Left lung (tissue), 10 donors: ENCODE measurements around the gene AP2A1. TPM values are rescaled to one million over a fixed set of nuclear protein-coding genes. Genes with fewer than 3 reads are reported as not detected.

Source experiments
- ATAC-seq: fragments of 200-7000 bp; cut with Tn5 transposase; one replicate; pipeline ENCODE4 v1.9.1; 2020; ENCODE audit warnings: moderate library complexity
- DNase-seq, 4 donors: peaks; one replicate each; pipeline ENCODE4 v3.0.0-alpha.2; 2013 to 2020
- H3K27ac ChIP-seq, 2 donors: fragments of 200-600 bp; sonication (generic) in 1 of 2; one replicate each; pipeline versions ENCODE4 v1.5.0 to v1.8.0; 2020 to 2021
- H3K27me3 ChIP-seq, 2 donors: fragments of 200-600 bp; sonication (generic) in 1 of 2; one replicate each; pipeline versions ENCODE4 v1.5.0 to v1.8.0; 2020 to 2021
- H3K36me3 ChIP-seq, 2 donors: fragments of 200-600 bp; sonication (generic) in 1 of 2; one replicate each; pipeline versions ENCODE4 v1.5.0 to v1.8.0; 2020 to 2021
- H3K4me1 ChIP-seq, 2 donors: fragments of 200-600 bp; one replicate each; pipeline ENCODE4 v1.8.0; 2021
- H3K4me3 ChIP-seq, 2 donors: fragments of 200-600 bp; sonication (generic) in 1 of 2; one replicate each; pipeline versions ENCODE4 v1.5.0 to v1.8.0; 2020 to 2021; ENCODE audit warnings: mild to moderate bottlenecking in 1 of 2
- H3K9me3 ChIP-seq, 2 donors: fragments of 200-600 bp; sonication (generic) in 1 of 2; one replicate each; pipeline versions ENCODE4 v1.5.0 to v1.8.0; 2020 to 2021
- intact Hi-C, 2 donors: fragments of 100-400 bp; cut with DNase I; formaldehyde crosslinking; loops; one replicate each; pipeline versions ENCODE4 v1.11.2 to v1.14.2; 2022
- polyA plus RNA-seq, 6 donors: library from polyadenylated mRNA; unstranded; fragments of 120-200 nt; gene quantifications; one replicate each; pipeline ENCODE4 v1.2.1, GENCODE V29; 2013; ENCODE audit not compliant: insufficient read length in 6 of 6
- total RNA-seq, 2 donors: library from RNA; stranded (reverse); fragmentation: NEBNext Ultra II Directional; extraction: Animal tissue kit (Norgen Biotek cat#: 25700); gene quantifications; one replicate each; pipeline ENCODE4 v1.2.1, GENCODE V29; 2021
- TF ChIP-seq, protein P1 (sequence below), 2 donors: fragments of 200-600 bp; sonication (generic) in 1 of 2; IDR thresholded peaks; one replicate each; pipeline versions ENCODE4 v1.5.0 to v1.8.0; 2021; ENCODE audit warnings: antibody characterized with exemption in 2 of 2
- donor health status: DM: no; HTN: yes; CAD: no.
- donor health status: DM: no; HTN: no; CAD: no.

Gene AP2A1
- total and polyA plus RNA-seq, 8 donors: 52.9 to 87.6 (median 66.4) TPM

DNA sequence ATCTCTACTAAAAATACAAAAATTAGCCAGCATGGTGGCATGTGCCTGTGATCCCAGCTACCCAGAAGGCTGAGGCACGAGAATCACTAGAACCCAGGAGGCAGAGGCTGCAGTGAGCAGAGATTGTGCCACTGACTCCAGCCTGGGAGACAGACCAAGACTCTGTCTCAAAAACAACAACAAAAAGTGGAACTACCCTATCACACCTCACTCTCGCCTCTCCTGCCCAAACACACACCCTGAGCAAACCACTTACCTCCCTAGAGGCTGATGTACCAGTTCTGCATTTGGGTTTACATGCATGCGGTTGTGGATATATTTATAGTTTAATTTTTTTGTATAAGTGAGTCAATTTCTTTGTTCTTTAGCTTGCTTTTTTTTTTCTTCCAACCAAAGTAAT lies 76.5 kb downstream of the AP2A1 start:
- TF ChIP-seq, protein P1, sequence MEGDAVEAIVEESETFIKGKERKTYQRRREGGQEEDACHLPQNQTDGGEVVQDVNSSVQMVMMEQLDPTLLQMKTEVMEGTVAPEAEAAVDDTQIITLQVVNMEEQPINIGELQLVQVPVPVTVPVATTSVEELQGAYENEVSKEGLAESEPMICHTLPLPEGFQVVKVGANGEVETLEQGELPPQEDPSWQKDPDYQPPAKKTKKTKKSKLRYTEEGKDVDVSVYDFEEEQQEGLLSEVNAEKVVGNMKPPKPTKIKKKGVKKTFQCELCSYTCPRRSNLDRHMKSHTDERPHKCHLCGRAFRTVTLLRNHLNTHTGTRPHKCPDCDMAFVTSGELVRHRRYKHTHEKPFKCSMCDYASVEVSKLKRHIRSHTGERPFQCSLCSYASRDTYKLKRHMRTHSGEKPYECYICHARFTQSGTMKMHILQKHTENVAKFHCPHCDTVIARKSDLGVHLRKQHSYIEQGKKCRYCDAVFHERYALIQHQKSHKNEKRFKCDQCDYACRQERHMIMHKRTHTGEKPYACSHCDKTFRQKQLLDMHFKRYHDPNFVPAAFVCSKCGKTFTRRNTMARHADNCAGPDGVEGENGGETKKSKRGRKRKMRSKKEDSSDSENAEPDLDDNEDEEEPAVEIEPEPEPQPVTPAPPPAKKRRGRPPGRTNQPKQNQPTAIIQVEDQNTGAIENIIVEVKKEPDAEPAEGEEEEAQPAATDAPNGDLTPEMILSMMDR (IDR thresholded peaks at IDR 0.05): no peak
- Histone ChIP-seq H3K4me1 (peaks cover under 1 to 6% of the 10 kb centered on the region in 2 donors), H3K27ac (no peak overlapping the region), H3K36me3 (peaks cover 0 to 19% of the 10 kb centered on the region in 2 donors), H3K9me3 (no peaks in the 10 kb centered on the region), H3K27me3 (no peaks in the 10 kb centered on the region), H3K4me3 (no peak overlapping the region)
- no peak for DNase-seq
- ATAC-seq: no peak
- intact Hi-C loops: no loop called here

DNA sequence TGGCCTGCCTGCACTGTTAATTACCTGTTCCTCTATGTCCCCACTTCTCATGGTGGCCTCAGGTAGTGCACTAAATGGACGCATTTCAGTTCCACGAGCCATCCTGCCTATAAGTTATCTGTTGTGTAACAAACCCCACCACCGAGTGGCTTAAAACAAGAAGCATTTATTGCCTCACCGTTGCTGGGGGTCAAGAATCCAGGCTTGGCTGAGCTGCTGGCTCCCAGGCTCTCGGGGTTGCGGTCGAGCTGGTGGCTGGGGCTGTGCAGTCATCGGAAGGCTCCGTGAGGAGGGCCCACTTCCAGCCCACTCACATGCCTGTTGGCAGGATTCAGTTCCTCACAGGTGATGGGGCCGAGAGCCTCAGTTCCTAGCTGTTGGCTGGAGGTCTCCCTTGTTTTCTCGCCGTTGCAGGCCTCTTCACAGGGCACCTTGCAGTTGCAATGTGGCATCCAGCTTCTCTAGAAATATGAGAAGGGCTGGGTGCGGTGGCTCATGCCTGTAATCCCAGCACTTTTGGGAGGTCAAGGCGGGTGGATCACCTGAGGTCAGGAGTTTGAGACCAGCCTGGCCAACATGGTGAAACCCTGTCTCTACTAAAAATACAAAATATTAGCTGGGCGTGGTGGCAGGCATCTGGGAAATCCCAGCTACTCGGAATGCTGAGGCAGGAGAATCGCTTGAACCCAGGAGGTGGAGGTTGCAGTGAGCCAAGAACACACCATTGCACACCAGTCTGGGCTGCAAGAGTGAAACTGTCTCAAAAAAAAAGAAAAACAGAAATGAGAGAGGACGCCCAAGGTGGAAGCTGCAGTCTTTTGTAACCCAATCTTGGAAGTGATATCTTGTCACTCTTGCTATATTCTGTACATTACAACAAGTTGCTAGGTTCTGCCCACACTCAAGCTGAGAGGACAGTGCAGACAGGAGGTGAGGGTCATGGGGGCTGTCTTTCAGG lies 77.6 kb downstream of the AP2A1 start:
- H3K36me3 ChIP-seq: peaks cover 0 to 7% of the 10 kb centered on the region in 2 donors
- no peaks in the 10 kb centered on the region for H3K9me3 ChIP-seq
- no peak for DNase-seq
- TF ChIP-seq, protein P1 (IDR thresholded peaks at IDR 0.05): no peak
- no peaks in the 10 kb centered on the region for H3K27me3 ChIP-seq
- no peak for ATAC-seq
- intact Hi-C loops: no loop called here
- no peak overlapping the region for H3K27ac ChIP-seq
- no peak overlapping the region for H3K4me3 ChIP-seq
- H3K4me1 ChIP-seq: peaks cover 6 to 18% of the 10 kb centered on the region in 2 donors

DNA sequence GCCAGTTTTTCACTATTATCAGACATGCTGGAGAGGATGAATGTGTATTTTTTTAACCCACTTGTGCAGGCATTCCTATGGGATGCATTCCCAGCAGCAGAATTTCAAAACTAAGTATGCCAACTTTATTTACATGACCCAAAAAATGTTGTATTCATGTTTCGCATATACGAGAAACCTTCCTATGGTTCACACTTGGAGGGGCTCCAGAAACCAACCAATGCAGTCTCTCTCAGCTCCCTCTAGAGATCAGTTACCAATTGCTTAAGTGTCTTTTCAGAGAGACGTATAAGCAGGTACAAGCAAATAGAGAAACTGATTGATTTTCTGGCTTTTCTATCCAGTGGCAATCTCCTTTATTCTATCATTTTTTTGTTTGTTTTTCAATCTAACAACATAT lies 78.6 kb downstream of the AP2A1 start:
- Histone ChIP-seq H3K4me1 (peaks cover 10 to 27% of the 10 kb centered on the region in 2 donors), H3K4me3 (no peak overlapping the region), H3K27me3 (no peaks in the 10 kb centered on the region), H3K36me3 (no peaks in the 10 kb centered on the region), H3K9me3 (no peaks in the 10 kb centered on the region), H3K27ac (no peak overlapping the region)
- no peak for DNase-seq
- TF ChIP-seq, protein P1 (IDR thresholded peaks at IDR 0.05): no peak
- no peak for ATAC-seq
- intact Hi-C loops: no loop called here

DNA sequence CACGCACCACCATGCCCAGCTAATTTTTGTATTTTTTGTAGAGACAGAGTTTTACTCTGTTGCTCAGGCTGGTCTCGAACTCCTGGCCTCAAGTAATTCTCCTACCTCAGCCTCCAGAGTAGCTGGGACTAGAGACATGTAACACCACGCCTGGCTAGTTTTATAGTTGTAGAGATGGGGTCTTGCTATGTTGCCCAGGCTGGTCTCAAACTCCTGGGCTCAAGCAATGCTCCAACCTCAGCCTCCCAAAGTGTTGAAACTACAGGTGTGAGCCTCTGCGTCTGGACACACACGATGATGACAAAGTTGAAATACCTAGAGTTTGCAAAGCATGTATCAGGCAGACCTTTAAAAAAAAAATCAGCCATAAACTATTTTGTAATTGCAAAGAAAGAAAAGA lies 79.6 kb downstream of the AP2A1 start:
- intact Hi-C loops: no loop called here
- peaks cover 10 to 27% of the 10 kb centered on the region in 2 donors for H3K4me1 ChIP-seq
- DNase-seq (no peak), ATAC-seq (no peak)
- no peaks in the 10 kb centered on the region for H3K36me3 ChIP-seq
- H3K4me3 ChIP-seq: no peak overlapping the region
- TF ChIP-seq, protein P1 (IDR thresholded peaks at IDR 0.05): no peak
- no peaks in the 10 kb centered on the region for H3K27me3 ChIP-seq
- H3K27ac ChIP-seq: no peak overlapping the region
- H3K9me3 ChIP-seq: no peaks in the 10 kb centered on the region
